Activated CD4-positive, CD25-positive, alpha-beta regulatory T cell (primary cell): Measurements from ENCODE around the gene IL19.
"Not testable (repeated sequence)": the region's sequence is repeated elsewhere in the genome, so short reads cannot be mapped to it uniquely, and the experiment has no call there.

Experiments used
- DNase-seq, 4 experiments: peaks; one replicate each; lab custom pipeline; 2025; lab: John Stamatoyannopoulos, UW

IL19 gene

GRCh38 chr1:206741142-206741701, 29.4 kb upstream of the IL19 start:
- no peak for DNase-seq

GRCh38 chr1:206742719-206743383, 27.7 kb upstream of the IL19 start:
- DNase-seq, result no peak

GRCh38 chr1:206744683-206745082, 25.9 kb upstream of the IL19 start:
- no peak for DNase-seq

- no peak for DNase-seq
Measured at GRCh38 chr1:206745301-206745700, 25.3 kb upstream of the IL19 start.

- no peak for DNase-seq
Measured at GRCh38 chr1:206748348-206749030, 22.1 kb upstream of the IL19 start.

- DNase-seq, result no peak
Measured at GRCh38 chr1:206751891-206752290, 18.7 kb upstream of the IL19 start.

- no peak for DNase-seq
Measured at GRCh38 chr1:206752481-206752880, 18.1 kb upstream of the IL19 start.

GRCh38 chr1:206753141-206753540, 17.4 kb upstream of the IL19 start:
- DNase-seq, result no peak

- DNase-seq, result no peak
Measured at GRCh38 chr1:206754011-206754410, 16.6 kb upstream of the IL19 start.

- DNase-seq, result no peak
Measured at GRCh38 chr1:206757524-206758266, 12.9 kb upstream of the IL19 start.

- no peak for DNase-seq
Measured at GRCh38 chr1:206760590-206760989, 10.0 kb upstream of the IL19 start.

- DNase-seq, result no peak
Measured at GRCh38 chr1:206761159-206761768, 9.3 kb upstream of the IL19 start.

GRCh38 chr1:206762741-206763364, 7.7 kb upstream of the IL19 start:
- not testable (repeated sequence) for DNase-seq

GRCh38 chr1:206765771-206766170, 4.8 kb upstream of the IL19 start:
- not testable (repeated sequence) for DNase-seq

- peak; percentile 16 to 37 (median 21) for DNase-seq
Measured at GRCh38 chr1:206766251-206766856, 4.2 kb upstream of the IL19 start.

- no peak for DNase-seq
Measured at GRCh38 chr1:206768472-206769303, 1.9 kb upstream of the IL19 start.

- no peak for DNase-seq
Measured at GRCh38 chr1:206769304-206769731, 1.3 kb upstream of the IL19 start.

- DNase-seq, result no peak
Measured at GRCh38 chr1:206771338-206771692, 742 bp downstream of the IL19 start.

GRCh38 chr1:206772243-206772937, 1.8 kb downstream of the IL19 start, which contains the start of gene IL10:
TSS of gene IL10 (minus strand) at chr1:206772494. CDS start at chr1:206772435, 59 bp downstream.
- no peak for DNase-seq

- DNase-seq, result no peak
Measured at GRCh38 chr1:206774093-206774492, 3.5 kb downstream of the IL19 start.
